NCI-H510A treated with DMSO at 0.1 percent for 48 hours (cell line): ENCODE data around the gene ABCA6.
"Not testable (repeated sequence)": the region's sequence is repeated elsewhere in the genome, so short reads cannot be mapped to it uniquely, and the experiment has no call there.

Experiments
- DNase-seq: peaks from one replicate; lab custom pipeline; 2025; lab: John Stamatoyannopoulos, UW

ABCA6 gene

DNA sequence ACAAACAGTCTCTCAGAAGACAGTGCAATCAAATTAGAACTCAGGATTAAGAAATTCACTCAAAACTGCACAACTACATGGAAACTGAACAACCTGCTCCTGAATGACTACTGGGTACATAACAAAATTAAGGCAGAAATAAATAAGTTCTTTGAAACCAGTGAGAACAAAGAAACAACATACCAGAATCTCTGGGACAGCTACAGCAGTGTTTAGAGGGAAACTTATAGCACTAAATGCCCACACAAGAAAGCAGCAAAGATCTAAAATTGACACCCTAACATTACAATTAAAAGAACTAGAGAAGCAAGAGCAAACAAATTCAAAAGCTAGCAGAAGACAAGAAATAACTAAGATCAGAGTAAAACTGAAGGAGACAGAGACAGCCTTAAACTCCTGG, 68.3 kb downstream of the ABCA6 start:
- DNase-seq = not testable (repeated sequence)

DNA sequence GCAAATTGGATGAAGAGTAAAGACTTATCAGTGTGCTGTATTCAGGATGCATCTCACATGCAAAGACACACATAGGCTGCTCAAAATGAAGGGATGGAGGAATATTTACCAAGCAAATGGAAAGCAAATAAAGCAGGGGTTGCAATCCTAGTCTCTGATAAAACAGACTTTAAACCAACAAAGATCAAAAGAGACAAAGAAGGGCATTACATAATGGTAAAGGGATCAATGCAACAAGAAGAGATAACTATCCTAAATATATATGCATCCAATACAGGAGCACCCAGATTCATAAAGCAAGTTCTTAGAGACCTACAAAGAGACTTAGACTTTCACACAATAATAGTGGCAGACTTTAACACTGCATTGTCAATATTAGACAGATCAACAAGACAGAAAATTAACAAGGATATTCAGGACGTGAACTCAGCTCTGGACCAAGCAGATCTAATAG, 68.9 kb downstream of the ABCA6 start:
- not testable (repeated sequence) for DNase-seq

DNA sequence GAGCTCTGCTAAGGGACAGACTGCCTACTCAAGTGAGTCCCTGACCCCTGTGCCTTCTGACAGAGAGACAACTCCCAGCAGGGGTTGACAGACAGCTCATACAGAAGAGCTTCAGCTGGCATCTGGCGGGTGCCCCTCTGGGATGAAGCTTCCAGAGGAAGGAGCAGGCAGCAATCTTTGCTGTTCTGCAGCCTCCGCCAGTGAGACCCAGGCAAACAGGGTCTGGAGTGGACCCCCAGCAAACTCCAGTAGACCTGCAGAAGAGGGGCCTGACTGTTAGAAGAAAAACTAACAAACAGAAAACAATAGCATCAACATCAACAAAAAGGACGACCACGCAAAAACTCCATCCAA, 70.5 kb downstream of the ABCA6 start:
- peak; percentile 55 for DNase-seq

DNA sequence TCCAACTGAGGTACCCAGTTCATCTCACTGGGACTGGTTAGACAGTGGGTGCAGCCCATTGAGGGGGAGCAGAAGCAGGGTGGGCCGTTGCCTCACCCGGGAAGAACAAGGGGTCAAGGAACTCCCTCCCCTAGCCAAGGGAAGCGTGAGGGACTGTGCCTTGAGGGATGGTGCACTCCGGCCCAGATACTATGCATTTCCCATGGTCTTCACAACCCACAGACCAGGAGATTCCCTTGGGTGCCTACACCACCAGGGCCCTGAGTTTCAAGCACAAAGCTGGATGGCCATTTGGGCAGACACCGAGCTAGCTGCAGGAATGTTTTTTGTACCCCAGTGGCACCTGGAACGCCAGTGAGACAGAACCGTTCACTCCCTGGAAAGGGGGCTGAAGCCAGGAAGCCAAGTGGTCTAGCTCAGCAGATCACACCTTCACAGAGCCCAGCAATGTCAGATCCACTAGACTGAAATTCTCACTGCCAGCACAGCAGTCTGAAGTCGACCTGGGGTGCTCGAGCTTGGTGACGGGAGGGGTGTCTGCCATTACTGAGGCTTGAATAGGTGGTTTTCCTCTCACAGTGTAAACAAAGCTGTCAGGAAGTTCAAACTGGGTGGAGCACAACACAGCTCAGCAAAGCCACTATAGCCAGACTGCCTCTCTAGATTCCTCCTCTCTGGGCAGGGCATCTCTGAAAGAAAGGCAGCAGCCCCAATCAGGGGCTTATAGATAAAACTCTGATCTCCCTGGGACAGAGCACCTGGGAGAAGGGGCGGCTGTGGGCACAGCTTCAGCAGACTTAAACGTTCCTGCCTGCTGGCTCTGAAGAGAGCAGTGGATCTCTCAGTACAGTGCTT, 71.1 kb downstream of the ABCA6 start:
- DNase-seq = peak; percentile 55

DNA sequence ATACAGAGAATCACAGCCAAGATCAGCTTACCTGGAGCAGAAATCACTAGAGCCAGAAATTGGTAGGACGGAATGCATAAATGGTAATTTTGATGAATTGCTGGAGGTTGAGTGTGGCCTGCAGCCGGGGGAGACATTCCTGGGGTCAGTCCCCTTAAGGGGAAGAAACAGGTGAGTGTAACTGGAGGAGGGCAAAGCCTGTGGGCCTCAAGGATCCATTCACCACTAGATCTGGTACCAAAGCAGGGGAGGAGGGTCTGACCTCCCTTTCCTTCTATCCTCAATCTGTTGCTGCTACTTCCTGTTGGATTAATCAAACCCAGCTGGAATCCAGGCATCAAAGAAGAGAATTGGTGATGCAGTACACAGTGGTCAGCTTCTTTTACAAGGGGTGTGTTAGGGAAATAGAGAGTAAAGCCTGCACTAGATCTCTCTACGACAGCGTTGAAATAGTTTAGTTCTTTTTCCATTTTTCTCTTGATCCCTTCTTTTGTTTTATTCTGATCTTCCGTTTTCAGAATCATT, 72.4 kb downstream of the ABCA6 start:
- no peak for DNase-seq

DNA sequence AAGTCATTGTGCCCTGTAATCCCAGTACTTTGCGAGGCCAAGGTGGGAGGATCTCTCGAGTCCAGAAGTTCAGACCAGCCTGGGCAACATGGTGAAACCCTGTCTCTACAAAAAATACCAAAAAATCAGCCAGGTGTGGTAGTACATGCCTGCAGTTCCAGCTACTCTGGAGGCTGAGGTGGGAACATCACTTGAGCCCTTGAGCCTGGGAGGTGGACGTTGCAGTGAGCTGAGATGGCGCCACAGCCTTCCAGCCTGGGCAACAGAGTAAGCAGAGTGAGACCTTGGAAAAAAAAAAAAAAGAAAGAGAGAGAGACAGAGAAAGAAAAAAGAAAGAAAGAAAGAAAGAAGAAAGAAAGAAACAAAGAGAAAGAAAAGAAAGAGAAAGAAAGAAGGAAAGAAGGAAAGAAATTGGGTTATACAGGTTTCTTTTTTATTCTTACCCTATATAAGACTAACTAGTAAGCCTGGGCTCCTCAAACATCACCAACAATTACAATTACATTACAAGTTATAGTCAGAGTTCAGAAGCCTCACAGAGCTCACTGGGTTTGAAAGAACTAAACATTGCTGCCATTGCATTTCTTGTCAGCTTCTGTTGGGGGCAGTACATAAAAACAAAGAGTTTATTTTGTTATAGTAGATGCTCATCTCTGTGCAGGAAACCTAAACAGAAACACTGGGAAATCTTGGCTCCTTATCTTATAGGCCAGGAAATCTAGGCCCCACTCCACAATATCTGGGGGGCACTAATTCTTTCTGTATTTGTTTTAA, 74.2 kb downstream of the ABCA6 start:
- no peak for DNase-seq

DNA sequence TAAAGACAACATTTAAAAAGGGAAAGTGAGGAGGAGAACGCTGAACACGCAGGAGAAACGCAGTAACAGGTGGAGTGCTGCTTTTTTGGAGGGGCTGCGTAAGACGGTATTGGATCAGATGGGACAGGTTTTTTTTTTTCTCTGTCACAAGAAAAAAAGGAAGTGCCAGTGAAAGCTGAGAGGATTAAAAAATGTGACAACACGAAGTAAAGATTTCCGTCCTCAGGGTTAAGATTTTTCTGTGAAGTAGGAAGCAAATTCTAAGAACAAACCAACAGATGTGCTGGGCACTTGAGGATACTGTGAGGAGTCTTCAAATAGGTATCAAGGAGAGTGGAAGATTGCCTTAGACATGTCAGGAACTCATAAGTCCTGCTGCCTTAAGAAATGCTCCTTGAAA, 75.2 kb downstream of the ABCA6 start:
- no peak for DNase-seq

DNA sequence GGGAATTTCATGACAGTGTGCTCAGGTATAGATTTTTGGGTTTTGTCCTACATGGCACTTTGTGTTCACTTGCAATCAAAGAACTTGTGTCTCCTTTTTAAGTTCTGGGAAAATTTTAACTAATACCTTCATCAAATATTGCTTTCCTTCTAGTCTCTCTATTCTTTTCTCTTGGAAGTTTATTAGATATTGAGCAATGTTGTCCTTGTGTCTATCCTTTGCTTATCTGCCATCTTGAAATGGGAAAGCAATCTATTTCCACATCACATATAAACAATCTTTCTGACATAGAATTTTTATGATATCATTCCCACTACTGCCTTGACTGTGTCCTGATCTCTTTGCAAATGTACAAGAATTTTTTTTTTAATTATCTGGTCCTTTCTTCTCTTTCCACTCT, 76.6 kb downstream of the ABCA6 start:
- no peak for DNase-seq

DNA sequence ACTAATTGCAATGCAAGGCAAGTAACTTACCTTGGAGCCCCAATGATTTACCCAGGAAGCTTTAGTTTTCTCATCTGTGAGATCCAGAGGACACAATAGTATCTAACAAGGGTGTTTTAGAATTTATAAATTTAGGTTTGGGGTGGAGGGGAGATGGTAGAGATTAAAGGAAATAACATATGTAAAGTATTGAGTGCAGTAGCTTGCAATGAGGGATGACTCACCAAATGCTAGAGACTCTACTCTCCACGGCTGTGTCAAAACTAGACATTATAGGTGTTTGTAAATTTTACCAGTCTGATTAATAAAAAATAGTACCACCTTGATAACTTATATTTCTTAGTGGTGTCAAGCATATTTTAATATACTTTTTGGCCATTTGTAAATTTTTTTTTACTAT, 77.2 kb downstream of the ABCA6 start:
- DNase-seq = no peak

DNA sequence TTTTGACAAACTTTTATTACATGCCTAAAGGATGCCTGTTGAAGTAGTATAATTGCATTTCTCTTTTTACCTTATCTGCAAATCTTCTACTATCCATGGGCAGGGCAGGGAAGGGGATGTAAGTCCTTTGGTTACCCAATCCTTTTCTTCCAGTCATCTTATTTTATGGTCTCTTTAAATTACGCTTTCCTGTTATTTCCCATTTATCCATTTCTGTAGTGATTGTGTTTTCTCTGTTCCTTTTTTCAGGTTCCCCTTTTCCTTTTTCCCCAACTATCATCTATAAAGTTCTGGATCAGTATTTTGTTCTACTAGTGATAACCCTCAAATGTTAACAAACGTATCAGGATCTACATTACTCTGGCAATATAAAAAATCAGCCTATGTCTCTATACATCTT, 77.7 kb downstream of the ABCA6 start:
- DNase-seq = no peak

DNA sequence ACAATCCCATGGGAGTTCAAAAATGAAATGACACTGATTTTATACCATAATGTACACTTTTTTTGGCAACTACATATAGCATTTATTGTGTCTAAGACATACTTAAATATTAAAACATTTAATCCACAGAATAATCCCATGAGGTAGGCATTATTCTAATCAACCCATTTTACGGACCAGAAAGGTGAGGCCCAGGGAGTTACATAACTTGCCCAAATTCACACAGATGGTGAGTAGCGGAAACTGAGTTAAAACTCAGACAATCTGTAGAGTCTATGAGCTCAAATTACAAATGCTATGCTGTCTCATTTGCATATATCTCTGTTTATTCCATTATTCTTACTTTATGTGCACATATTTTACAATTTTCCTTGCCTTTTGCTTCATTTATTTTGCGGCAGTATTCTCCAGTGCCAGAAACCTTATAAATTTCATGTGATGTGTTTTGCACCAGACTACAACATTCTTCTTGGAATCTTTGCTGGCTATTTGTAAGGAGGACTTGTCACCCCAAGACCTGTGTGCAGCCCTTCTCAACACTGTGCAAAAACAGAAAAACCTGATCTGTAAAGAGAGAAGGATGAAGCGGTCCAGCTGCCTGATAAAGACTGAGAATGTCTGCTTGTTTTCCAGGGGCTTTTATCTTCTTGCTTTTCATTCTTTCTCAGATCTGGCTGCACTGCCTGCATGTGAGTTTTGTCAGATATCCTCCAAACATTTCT, 78.7 kb downstream of the ABCA6 start:
- DNase-seq = no peak

DNA sequence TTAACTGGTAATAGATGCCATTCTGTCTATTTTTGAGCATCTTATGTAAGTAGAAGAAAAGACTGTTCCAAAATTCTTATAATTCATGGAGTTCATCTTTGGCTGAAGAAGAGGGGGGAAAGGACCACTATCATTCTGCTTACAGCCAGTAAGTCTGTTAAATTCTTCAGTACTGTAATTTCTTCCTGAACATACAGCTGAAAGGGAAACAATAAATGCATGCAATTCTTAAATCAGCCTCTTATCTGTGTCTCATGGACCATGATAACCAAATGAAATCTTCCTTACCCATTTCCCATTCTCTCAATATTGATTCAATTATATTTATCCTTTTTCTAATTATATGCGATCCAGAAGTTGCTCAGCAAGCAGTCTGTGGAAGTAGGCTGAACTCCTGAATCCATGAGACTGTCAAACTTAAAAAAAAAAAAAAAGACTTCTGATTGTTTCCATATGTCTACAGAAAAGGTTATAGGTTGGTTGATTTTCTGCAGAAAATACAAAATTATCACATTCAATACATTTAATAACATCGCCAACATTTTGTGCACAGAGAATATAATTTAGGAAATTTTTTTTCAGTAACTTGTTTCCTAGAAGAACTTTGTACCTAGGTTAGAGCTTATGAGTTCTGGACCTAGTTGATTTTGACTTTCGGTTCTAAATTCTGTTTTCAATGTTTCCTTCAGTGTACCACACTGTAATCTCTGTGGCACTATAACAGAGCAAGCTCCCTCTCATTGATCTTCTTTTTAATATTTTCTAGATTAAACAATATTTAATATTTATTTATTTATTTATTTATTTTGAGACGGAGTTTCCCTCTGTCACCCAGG, 79.8 kb downstream of the ABCA6 start:
- DNase-seq = no peak

DNA sequence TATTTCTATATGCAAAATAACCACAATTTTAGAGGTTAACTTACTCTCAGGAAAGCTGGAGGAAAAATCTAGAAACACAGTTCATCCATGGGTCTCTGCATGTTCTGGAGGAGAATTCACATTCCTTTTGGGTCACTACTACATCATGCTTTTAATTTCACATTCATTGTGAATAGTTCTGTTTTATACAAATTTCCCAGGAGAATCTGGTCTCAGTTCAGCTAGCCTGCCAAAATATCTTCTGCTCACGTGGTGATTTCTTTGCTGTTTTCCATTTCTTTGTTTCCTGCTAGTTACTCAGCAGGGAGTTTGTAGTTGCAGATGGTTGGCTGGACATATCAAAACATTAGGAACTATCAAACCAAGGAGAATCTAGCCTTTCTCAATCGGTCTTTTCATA, 80.9 kb downstream of the ABCA6 start, which contains the start of gene ABCA9:
Gene ABCA9, minus strand, starts transcription at position 106 of the 400 bp plus-strand sequence. CDS start 9,801 bp downstream, outside the sequence.
- DNase-seq = no peak

DNA sequence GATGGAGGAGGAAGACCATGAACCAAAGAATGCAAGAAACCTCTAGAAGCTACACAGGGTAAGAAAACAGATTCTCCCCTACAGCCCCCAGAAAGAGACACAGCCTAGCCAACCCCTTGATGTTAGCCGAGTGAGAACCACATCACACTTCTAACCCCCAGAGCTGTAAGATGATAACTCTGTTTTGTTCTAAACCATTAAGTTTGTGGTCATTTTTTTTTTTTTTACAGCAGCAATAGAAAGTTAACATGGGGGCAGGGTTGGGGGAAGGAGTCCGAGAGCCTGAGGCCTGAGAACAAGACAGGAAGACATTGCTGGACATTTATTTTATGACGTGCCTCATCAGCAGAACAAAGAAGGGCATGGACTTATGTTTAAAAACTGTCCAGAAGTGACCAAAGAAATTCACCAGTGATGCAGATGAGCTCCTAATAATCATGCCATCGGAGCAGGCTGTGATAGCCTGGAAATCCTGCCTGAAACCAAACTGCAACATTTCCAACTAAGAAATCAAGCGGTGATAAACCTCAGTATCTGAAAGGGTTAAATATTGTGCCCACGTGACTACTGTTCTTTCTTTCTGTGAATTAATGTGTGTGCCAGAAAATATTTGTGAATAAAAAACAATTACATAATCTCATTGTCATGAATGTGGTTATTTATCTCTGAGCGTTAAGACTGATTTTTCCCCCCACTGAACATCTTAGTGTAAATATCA, 82.1 kb downstream of the ABCA6 start:
- DNase-seq = no peak

DNA sequence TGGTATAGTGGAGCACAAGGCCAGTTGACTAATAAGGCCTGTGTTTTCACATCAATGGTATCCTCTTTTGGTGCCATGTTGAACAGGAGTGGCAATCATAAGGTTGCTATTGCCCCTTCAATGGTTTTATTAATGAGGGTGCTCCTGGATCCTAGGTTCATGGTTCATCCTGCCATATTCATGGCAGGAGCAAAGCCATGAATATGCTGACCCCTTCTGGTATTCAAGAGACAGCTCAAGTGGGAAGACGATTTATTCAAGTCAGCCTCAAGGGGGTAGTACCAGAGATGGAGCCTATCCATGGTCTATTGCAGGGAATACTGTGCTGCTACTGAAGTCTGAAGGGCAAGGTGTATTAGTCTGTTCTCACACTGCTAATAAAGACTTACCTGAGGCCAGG, 83.5 kb downstream of the ABCA6 start:
- DNase-seq = no peak

DNA sequence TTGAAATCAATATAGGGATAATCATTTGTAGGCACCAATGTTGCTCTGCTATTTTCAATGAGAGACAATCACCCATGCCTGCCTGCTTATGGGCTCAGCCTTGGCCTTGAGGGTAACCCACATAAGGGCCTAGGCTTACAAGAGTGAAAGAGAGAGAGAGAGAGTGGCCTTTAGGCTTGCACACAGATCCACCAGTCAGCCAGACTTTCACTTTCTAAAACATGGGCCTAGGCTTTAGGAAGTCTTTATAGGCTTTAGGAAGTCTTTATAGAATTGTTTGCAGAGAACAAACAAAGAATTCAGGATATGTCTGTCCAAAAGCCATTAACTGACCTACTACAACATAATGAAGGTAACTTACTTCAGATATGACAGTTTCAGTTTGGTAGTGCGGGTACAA, 84.4 kb downstream of the ABCA6 start:
- DNase-seq = no peak

DNA sequence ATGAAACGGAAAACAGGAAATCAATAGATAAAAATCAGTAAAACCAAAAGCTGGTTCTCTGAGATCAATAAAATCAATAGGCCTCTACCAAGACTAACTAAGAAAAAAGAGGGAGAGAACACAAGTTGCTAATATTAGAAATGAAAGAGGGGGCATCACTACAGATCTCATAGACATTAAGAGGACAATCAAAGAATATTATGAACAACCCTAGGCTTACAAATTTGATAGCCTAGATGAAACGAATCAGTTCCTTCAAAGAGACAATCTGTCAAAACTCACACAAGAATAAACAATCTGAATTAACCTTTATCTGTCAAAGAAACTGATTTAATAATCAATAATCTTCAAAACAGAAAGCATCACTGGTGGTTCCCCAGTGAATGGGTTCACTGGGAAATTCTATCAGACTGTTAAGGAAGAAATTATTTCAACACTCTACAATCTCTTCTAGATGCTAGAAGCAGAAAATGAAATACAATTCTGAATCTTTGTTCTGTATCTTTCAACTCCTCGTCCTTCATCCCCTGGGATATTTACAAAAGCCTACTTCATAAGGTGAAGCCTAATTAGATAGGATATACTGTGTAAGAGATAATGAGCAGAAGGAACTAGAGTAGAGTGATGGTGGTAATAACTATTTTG, 85.4 kb downstream of the ABCA6 start:
- no peak for DNase-seq

DNA sequence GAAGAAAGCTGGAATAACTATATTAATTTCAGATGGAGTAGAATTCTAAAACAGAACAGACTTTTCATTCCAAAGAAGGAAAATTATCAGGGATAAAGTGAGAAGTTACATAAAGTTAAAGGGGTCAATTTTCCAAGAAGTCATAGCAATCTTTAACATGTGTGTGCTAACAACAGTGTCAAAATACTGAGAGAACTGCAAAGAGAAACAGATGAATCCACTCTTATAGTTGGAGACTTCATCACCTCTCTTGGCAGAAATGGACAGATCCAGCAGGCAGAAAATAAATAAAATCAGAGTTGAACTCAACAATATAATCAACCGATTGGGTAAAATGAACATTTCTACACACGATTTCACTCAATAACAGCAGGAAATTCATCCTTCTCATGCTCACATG, 86.4 kb downstream of the ABCA6 start:
- DNase-seq = no peak

DNA sequence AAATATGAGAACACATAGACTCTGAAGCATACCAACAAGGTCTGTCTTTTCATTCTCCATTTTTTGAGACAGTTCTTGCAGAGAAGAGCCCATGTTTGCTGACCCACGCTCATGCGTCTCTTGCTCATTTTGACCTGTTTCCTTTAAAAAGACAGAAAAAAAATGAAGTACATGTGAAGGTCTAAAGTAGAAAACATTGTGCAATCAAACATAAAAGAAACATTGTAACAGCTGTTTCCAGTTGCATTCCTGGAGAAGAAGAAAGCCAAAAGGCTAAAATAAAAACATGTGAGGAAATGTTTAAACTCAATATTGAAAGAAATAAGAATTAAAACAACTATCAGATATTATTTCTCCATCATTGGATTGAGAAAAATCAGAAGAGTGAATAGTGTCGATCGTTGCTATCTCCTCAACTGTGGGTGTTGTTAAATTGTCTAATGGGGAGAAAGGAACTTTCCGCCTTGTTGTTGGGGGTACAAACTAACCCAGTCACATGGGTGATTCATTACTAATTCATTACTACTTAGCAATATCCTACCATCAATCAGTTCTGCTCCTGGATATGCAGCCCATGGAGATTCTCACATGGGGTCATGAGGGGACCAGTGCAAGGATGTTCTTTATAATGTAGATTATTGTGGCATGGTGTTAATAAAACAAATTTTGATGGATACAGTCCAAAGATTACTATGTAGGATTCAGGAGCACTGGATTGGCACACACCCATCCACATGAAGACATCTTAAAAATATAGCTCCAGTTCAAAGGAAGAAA, 90.5 kb downstream of the ABCA6 start:
- DNase-seq = no peak
